ENCODE data around the gene CDC42BPG.

Gene CDC42BPG

GRCh38 chr11:64864473-64865285 lies 20.2 kb upstream of the CDC42BPG start:
- peak in 1 of 2 experiments; percentile 54 for DNase-seq

- DNase-seq: peak in 1 of 2 experiments; percentile 54
These were observed 19.7 kb upstream of the CDC42BPG start for GRCh38 chr11:64864135-64864472.

- DNase-seq: peak; percentile 65 to 74
These were observed 19.1 kb upstream of the CDC42BPG start for GRCh38 chr11:64863391-64864060.

- DNase-seq: peak; percentile 45 to 63
These were observed 18.5 kb upstream of the CDC42BPG start for GRCh38 chr11:64862987-64863390.

- no peak for DNase-seq
These were observed 16.9 kb upstream of the CDC42BPG start for GRCh38 chr11:64861227-64861975.

GRCh38 chr11:64859542-64860414 lies 15.3 kb upstream of the CDC42BPG start:
- no peak for DNase-seq

GRCh38 chr11:64858467-64859263 lies 14.2 kb upstream of the CDC42BPG start:
- DNase-seq: no peak

- no peak for DNase-seq
These were observed 13.0 kb upstream of the CDC42BPG start for GRCh38 chr11:64857485-64857884.

- DNase-seq: no peak
These were observed 12.2 kb upstream of the CDC42BPG start for GRCh38 chr11:64856382-64857227.

- no peak for DNase-seq
These were observed 11.3 kb upstream of the CDC42BPG start for GRCh38 chr11:64855596-64856304.

GRCh38 chr11:64854534-64855502 lies 10.4 kb upstream of the CDC42BPG start:
- DNase-seq: peak in 1 of 2 experiments; percentile 54

- no peak for DNase-seq
These were observed 9.7 kb upstream of the CDC42BPG start for GRCh38 chr11:64854157-64854533.

- DNase-seq: no peak
These were observed 9.3 kb upstream of the CDC42BPG start for GRCh38 chr11:64853709-64854108.

GRCh38 chr11:64852804-64853509 lies 8.5 kb upstream of the CDC42BPG start:
- DNase-seq: no peak

- DNase-seq: no peak
These were observed 7.4 kb upstream of the CDC42BPG start for GRCh38 chr11:64851831-64852351.

GRCh38 chr11:64850979-64851567 lies 6.6 kb upstream of the CDC42BPG start:
- DNase-seq: no peak

GRCh38 chr11:64849598-64850356 lies 5.3 kb upstream of the CDC42BPG start:
- peak; percentile 60 to 91 for DNase-seq

Measured in NCI-H446 (cell line).